A549 (cell line): ENCODE data around the gene OSER1.

Experiments
- FOSL2 ChIP-seq, 2 experiments: fragments of 450-650 bp in 1 of 2; fragments of >200 bp in 1 of 2; sonication (Bioruptor Twin) in 1 of 2; formaldehyde crosslinking; IDR thresholded peaks; 2 replicates each; pipeline versions ENCODE4 v1.5.0 to v1.6.1; 2016 to 2020; ENCODE audit warnings: mild to moderate bottlenecking in 1 of 2, moderate library complexity in 1 of 2
- KDM1A ChIP-seq: fragments of 200-600 bp; sonication (generic); IDR thresholded peaks from 2 replicates; pipeline ENCODE4 v1.6.1; 2016; ENCODE audit warnings: low read depth, mild to moderate bottlenecking
- MAFK ChIP-seq: fragments of 450-650 bp; IDR thresholded peaks from 2 replicates; pipeline ENCODE4 v1.6.1; 2014; ENCODE audit not compliant: partially characterized antibody
- POLR2A ChIP-seq: IDR thresholded peaks from 2 replicates; pipeline ENCODE4 v1.6.1; 2012; ENCODE audit warnings: mild to moderate bottlenecking, low read length
- RAD21 ChIP-seq, 2 experiments: fragments of >200 bp in 1 of 2; sonication (Bioruptor Twin) in 1 of 2; formaldehyde crosslinking in 1 of 2; IDR thresholded peaks in 1 of 2; conservative IDR thresholded peaks in 1 of 2; 2 replicates in 1 of 2; 3 replicates in 1 of 2; pipeline ENCODE4 v1.6.1; 2012 to 2018; ENCODE audit warnings: inconsistent platforms in 1 of 2
- RNF2 ChIP-seq: fragments of 200-600 bp; sonication (generic); IDR thresholded peaks from 2 replicates; pipeline ENCODE4 v1.6.1; 2016; ENCODE audit warnings: low read depth, mild to moderate bottlenecking, antibody characterized with exemption, moderate library complexity, borderline replicate concordance
- TF ChIP-seq, protein P1 (sequence below): fragments of >200 bp; sonication (Bioruptor Twin); formaldehyde crosslinking; IDR thresholded peaks from 3 replicates; pipeline ENCODE4 v1.5.1; 2016
- TF ChIP-seq, protein P2 (sequence below): IDR thresholded peaks from 2 replicates; pipeline ENCODE4 v1.6.1; 2012
- TF ChIP-seq, protein P3 (sequence below): fragments of >200 bp; sonication (Bioruptor Twin); formaldehyde crosslinking; IDR thresholded peaks from 2 replicates; pipeline ENCODE4 v1.6.1; 2016

DNA sequence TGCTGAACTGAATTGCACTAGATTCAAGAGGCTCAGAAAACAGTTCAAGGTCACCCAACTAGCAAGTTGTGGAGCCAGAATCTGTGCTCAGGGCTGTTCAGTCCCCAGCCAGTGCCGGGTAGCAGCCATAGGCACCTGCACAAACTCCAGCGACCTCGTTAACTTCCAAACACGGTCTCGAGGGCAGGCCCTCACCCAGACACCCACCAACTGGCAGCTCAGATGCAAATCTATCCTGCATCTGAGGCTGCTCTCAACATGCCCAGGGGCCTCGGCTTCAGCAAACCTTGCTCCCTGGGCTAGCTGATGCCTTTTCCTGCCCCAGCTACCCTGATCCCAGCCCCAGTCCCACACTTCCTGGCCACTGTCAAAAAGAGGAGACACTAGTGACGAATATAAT is 27.3 kb downstream of the OSER1 start:
- TF ChIP-seq, protein P1, sequence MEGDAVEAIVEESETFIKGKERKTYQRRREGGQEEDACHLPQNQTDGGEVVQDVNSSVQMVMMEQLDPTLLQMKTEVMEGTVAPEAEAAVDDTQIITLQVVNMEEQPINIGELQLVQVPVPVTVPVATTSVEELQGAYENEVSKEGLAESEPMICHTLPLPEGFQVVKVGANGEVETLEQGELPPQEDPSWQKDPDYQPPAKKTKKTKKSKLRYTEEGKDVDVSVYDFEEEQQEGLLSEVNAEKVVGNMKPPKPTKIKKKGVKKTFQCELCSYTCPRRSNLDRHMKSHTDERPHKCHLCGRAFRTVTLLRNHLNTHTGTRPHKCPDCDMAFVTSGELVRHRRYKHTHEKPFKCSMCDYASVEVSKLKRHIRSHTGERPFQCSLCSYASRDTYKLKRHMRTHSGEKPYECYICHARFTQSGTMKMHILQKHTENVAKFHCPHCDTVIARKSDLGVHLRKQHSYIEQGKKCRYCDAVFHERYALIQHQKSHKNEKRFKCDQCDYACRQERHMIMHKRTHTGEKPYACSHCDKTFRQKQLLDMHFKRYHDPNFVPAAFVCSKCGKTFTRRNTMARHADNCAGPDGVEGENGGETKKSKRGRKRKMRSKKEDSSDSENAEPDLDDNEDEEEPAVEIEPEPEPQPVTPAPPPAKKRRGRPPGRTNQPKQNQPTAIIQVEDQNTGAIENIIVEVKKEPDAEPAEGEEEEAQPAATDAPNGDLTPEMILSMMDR = no peak
- TF ChIP-seq, protein P2, sequence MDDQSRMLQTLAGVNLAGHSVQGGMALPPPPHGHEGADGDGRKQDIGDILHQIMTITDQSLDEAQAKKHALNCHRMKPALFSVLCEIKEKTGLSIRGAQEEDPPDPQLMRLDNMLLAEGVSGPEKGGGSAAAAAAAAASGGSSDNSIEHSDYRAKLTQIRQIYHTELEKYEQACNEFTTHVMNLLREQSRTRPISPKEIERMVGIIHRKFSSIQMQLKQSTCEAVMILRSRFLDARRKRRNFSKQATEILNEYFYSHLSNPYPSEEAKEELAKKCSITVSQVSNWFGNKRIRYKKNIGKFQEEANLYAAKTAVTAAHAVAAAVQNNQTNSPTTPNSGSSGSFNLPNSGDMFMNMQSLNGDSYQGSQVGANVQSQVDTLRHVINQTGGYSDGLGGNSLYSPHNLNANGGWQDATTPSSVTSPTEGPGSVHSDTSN = no peak
- no peak for TF ChIP-seq POLR2A
- no peak for TF ChIP-seq RNF2
- no peak for TF ChIP-seq MAFK
- TF ChIP-seq, protein P3, sequence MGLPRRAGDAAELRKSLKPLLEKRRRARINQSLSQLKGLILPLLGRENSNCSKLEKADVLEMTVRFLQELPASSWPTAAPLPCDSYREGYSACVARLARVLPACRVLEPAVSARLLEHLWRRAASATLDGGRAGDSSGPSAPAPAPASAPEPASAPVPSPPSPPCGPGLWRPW = no peak
- TF ChIP-seq KDM1A = no peak
- TF ChIP-seq FOSL2 (IDR thresholded peaks at IDR 0.05) = no peak
- TF ChIP-seq FOSL2 (CRISPR knock-in tag; IDR thresholded peaks at IDR 0.05) = no peak
- TF ChIP-seq RAD21 (conservative IDR thresholded peaks at IDR 0.05 in 1 of 2, IDR thresholded peaks at IDR 0.05 in 1 of 2) = no peak
